Endodermal cell (in vitro differentiated cells): ENCODE data around the gene CTDP1. TPM values are rescaled to one million over a fixed set of nuclear protein-coding genes. Genes with fewer than 3 reads are reported as not detected.

Experiments used
- DNase-seq: peaks from one replicate; pipeline ENCODE4 v3.0.0-alpha.2; 2017
- H3K27ac ChIP-seq: 2 replicates; pipeline ENCODE4 v1.5.1; 2013; ENCODE audit warnings: mild to moderate bottlenecking, low read depth, low read length, moderate library complexity
- H3K27me3 ChIP-seq: 2 replicates; pipeline ENCODE4 v1.6.1; 2013; ENCODE audit warnings: mild to moderate bottlenecking, low read length, moderate library complexity; ENCODE audit not compliant: insufficient read depth, control insufficient read depth, poor library complexity, severe bottlenecking
- H3K36me3 ChIP-seq: 2 replicates; pipeline ENCODE4 v1.7.0; 2013; ENCODE audit warnings: mild to moderate bottlenecking, low read length, moderate library complexity; ENCODE audit not compliant: control insufficient read depth, insufficient read depth
- H3K4me1 ChIP-seq: one replicate; pipeline ENCODE4 v1.7.0; 2013; ENCODE audit warnings: low read length; ENCODE audit not compliant: control insufficient read depth, insufficient read depth
- H3K4me3 ChIP-seq: 2 replicates; pipeline ENCODE4 v1.5.1; 2013; ENCODE audit warnings: mild to moderate bottlenecking, low read length, moderate library complexity
- H3K9ac ChIP-seq: 2 replicates; pipeline ENCODE4 v1.6.1; 2013; ENCODE audit warnings: mild to moderate bottlenecking, low read length, moderate library complexity; ENCODE audit not compliant: poor library complexity, severe bottlenecking; ENCODE audit errors: extremely low read depth
- H3K9me3 ChIP-seq: 2 replicates; pipeline ENCODE4 v1.6.1; 2013; ENCODE audit warnings: mild to moderate bottlenecking, low read length, moderate library complexity; ENCODE audit not compliant: control insufficient read depth
- H3K27ac Mint-ChIP-seq: 2 replicates; pipeline ENCODE4 v1.8.0; 2020; ENCODE audit warnings: mixed read lengths
- H3K27me3 Mint-ChIP-seq: 2 replicates; pipeline ENCODE4 v1.8.0; 2021; ENCODE audit warnings: mild to moderate bottlenecking, mixed read lengths; ENCODE audit not compliant: insufficient read depth
- H3K36me3 Mint-ChIP-seq: 2 replicates; pipeline ENCODE4 v1.8.0; 2020; ENCODE audit warnings: low read depth, mixed read lengths
- H3K4me1 Mint-ChIP-seq: 2 replicates; pipeline ENCODE4 v1.8.0; 2020; ENCODE audit warnings: mixed read lengths
- H3K4me3 Mint-ChIP-seq: 2 replicates; pipeline ENCODE4 v1.8.0; 2020; ENCODE audit warnings: mild to moderate bottlenecking, moderate library complexity, mixed read lengths
- H3K9me3 Mint-ChIP-seq: 2 replicates; pipeline ENCODE4 v1.8.0; 2020; ENCODE audit warnings: mild to moderate bottlenecking, mixed read lengths
- CTCF ChIP-seq: fragments of 200-600 bp; sonication (generic); conservative IDR thresholded peaks from 2 replicates; pipeline ENCODE4 v1.5.0; 2021; ENCODE audit warnings: antibody characterized with exemption, mild to moderate bottlenecking
- WGBS, 2 experiments: methylation state at CpG; one replicate each; pipeline versions ENCODE4 v1.1.5 to v1.1.7; 2013; ENCODE audit warnings: missing lambda C conversion rate in 2 of 2, mixed read lengths in 1 of 2; ENCODE audit not compliant: insufficient coverage in 1 of 2, insufficient read length in 1 of 2; 5-methylcytosine and 5-hydroxymethylcytosine counted together
- total RNA-seq, 2 donors: library from RNA; stranded (reverse); fragmentation: NEBNext Ultra II Directional in 1 of 2; extraction: Animal tissue kit (Norgen Biotek cat#: 25700) in 1 of 2; gene quantifications; 2 replicates in 1 of 2; 3 replicates in 1 of 2; pipeline ENCODE4 v1.2.1, GENCODE V29; 2021

The CTDP1 gene
- total RNA-seq, 2 donors from 2014 or later, result 29.8 to 35.6 TPM

- H3K27me3 ChIP-seq, result peaks cover 63% of the 10 kb centered on the region
Observed at GRCh38 chr18:79790996-79791972, 111.7 kb downstream of the CTDP1 start.

GRCh38 chr18:79792096-79792987 is 112.7 kb downstream of the CTDP1 start:
- no peak overlapping the region for H3K4me3 ChIP-seq
- H3K4me1 Mint-ChIP-seq, result peaks cover 11% of the 10 kb centered on the region
- H3K27ac ChIP-seq, result no peak overlapping the region
- no peak for TF ChIP-seq CTCF
- no peak for DNase-seq
- no peaks in the 10 kb centered on the region for H3K9me3 ChIP-seq
- peaks cover 9% of the 10 kb centered on the region for H3K4me1 ChIP-seq
- WGBS, 2 experiments, result 92 to 94% methylated on average over 40 to 46 of the region's 46 CpGs
- H3K9me3 Mint-ChIP-seq, result no peaks in the 10 kb centered on the region
- H3K9ac ChIP-seq, result no peak overlapping the region
- H3K4me3 Mint-ChIP-seq, result no peak overlapping the region
- peaks cover 73% of the 10 kb centered on the region for H3K27me3 Mint-ChIP-seq
- no peaks in the 10 kb centered on the region for H3K36me3 ChIP-seq
- peaks cover 63% of the 10 kb centered on the region for H3K27me3 ChIP-seq
- H3K27ac Mint-ChIP-seq, result no peak overlapping the region
- no peaks in the 10 kb centered on the region for H3K36me3 Mint-ChIP-seq

More at GRCh38 chr18:79790996-79791972, 111.7 kb downstream of the CTDP1 start:
- Mint-ChIP-seq H3K36me3 (no peaks in the 10 kb centered on the region), H3K27ac (no peak overlapping the region), H3K9me3 (no peaks in the 10 kb centered on the region), H3K27me3 (peaks cover 73% of the 10 kb centered on the region), H3K4me3 (no peak overlapping the region), H3K4me1 (peaks cover 8% of the 10 kb centered on the region)
- no peak for TF ChIP-seq CTCF
- Histone ChIP-seq H3K4me1 (peaks cover 9% of the 10 kb centered on the region), H3K9ac (no peak overlapping the region), H3K27ac (no peak overlapping the region), H3K9me3 (no peaks in the 10 kb centered on the region), H3K36me3 (no peaks in the 10 kb centered on the region), H3K4me3 (no peak overlapping the region)
- WGBS, 2 experiments, result 72 to 81% methylated on average over 20 to 21 of the region's 21 CpGs
- no peak for DNase-seq

GRCh38 chr18:79792988-79793355 is 113.4 kb downstream of the CTDP1 start:
- Histone ChIP-seq H3K27ac (no peak overlapping the region), H3K36me3 (no peaks in the 10 kb centered on the region), H3K9ac (no peak overlapping the region), H3K9me3 (no peaks in the 10 kb centered on the region), H3K4me1 (peaks cover 9% of the 10 kb centered on the region), H3K4me3 (no peak overlapping the region), H3K27me3 (peaks cover 60% of the 10 kb centered on the region)
- 76 to 86% methylated on average over 2 to 4 of the region's 4 CpGs for WGBS, 2 experiments
- Mint-ChIP-seq H3K27me3 (peaks cover 70% of the 10 kb centered on the region), H3K36me3 (no peaks in the 10 kb centered on the region), H3K27ac (no peak overlapping the region), H3K4me3 (no peak overlapping the region), H3K4me1 (peaks cover 11% of the 10 kb centered on the region), H3K9me3 (no peaks in the 10 kb centered on the region)
- no peak for DNase-seq
- TF ChIP-seq CTCF, result no peak
